GM21447 (cell line): ENCODE measurements around the gene RINL.
A peak's percentile ranks its signal among the peaks of the same experiment; 100 is the strongest.
"Not testable (repeated sequence)": the region's sequence is repeated elsewhere in the genome, so short reads cannot be mapped to it uniquely, and the experiment has no call there.

Source experiments
- ATAC-seq: cut with Tn5 transposase; IDR thresholded peaks from one replicate; pipeline ENCODE4 v1.9.1; 2021; ENCODE audit not compliant: unreplicated experiment

RINL gene

GRCh38 chr19:38836159-38836982 is 41.7 kb downstream of the RINL start:
- no peak for ATAC-seq

GRCh38 chr19:38834590-38834989 is 43.5 kb downstream of the RINL start:
- ATAC-seq = no peak

- ATAC-seq = no peak
These were observed 44.0 kb downstream of the RINL start for GRCh38 chr19:38834104-38834490.

- ATAC-seq = no peak
These were observed 45.0 kb downstream of the RINL start for GRCh38 chr19:38833092-38833425.

- ATAC-seq = peak; percentile 59
These were observed 46.9 kb downstream of the RINL start for GRCh38 chr19:38831142-38831605.

GRCh38 chr19:38830039-38830733 is 47.9 kb downstream of the RINL start:
- ATAC-seq = no peak

- ATAC-seq = not testable (repeated sequence)
These were observed 48.9 kb downstream of the RINL start for GRCh38 chr19:38829203-38829602.

GRCh38 chr19:38826856-38827551 is 51.1 kb downstream of the RINL start:
- no peak for ATAC-seq

- ATAC-seq = not testable (repeated sequence)
These were observed 52.1 kb downstream of the RINL start for GRCh38 chr19:38825936-38826335.

GRCh38 chr19:38821230-38821825 is 56.7 kb downstream of the RINL start:
- ATAC-seq = not testable (repeated sequence)

GRCh38 chr19:38819231-38819920 is 58.7 kb downstream of the RINL start:
- no peak for ATAC-seq
